Umbilical cord (tissue), 2 donors: ENCODE data around the gene CD3E. TPM values are rescaled to one million over a fixed set of nuclear protein-coding genes. Genes with fewer than 3 reads are reported as not detected.

ENCODE experiments used
- DNase-seq: peaks from one replicate; pipeline ENCODE4 v3.0.0-alpha.2; 2015; ENCODE audit warnings: low spot score
- total RNA-seq: library from RNA; depleted of rRNA; stranded (reverse); fragments of >200 nt; gene quantifications from one replicate; pipeline ENCODE4 v1.2.3, GENCODE V29; 2014; ENCODE audit warnings: low replicate concordance; ENCODE audit not compliant: insufficient read depth

CD3E gene
- total RNA-seq, 1 donor from 2014 or later: not detected

DNA sequence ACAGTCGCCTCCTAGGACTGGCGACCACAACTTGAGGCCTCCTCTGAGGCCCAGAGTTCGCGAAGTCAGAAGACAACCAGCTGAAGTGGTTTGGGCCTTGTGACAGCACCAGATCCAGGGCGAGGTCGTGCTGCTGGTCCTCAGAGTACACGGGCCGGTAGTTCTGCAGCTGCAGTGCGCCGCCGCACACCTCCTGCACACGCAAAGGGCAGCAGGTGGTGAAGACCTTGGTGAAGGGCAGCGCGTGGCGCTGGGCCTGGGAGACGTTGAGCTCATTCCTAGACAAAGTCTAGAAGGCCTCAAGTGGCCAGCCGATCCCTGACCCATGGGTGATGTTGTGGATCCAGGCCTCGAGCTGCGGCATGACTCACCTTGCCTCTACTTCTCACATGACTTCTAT lies 18.2 kb downstream of the CD3E start:
- no peak for DNase-seq

DNA sequence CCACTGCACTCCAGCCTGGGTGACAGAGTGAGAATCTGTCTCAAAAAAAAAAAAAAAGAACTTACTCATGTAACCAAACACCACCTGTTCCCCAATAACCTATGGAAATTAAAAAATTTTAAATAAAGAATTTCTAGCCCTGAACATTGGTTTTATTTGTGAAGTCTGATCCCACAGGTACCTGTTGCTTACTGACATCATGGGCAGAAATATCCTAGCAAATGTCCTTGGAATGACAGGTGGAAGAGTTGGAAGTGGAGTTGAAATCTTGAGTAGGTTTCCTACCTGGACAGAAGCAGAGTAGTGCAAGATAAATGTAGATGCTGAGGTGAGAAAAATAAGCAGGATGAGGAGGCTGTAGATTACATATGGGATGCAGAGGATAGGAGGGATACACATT lies 20.8 kb downstream of the CD3E start:
- DNase-seq: no peak

DNA sequence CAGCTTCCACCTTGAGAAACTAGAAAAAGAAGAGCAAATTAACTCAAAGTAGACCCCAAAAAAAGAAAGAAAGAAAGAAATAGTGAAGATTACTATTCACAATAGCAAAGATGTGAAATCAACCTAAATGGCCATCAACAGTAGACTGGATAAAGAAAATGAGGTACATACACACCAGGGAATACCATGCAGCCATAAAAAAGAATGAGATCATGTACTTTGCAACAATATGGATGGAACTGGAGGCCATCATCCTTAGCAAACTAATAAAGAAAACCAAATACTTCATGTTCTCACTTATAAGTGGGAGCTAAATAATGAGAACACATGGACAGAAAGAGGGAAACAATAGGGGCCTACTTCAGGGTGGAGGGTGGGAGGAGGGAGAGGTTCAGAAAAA lies 24.2 kb downstream of the CD3E start:
- DNase-seq: no peak

DNA sequence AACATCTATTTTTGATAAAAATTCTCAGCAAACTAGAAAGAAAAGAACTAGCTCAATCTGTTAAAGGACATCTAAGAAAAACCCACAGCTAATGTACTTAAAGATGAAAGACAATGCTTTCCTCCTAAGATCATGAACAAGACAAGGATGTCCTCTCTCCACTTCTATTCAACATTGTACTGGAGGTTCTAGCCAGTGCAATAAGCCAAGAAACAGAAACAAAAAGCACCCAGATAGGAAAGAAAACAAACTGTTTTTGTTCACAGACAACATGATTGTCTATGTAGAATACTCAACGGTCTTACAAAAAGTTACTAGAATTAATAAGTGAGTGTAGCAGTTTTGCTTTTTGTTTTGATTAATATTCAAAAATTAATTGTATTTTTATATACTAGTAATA lies 30.2 kb downstream of the CD3E start:
- DNase-seq: no peak

DNA sequence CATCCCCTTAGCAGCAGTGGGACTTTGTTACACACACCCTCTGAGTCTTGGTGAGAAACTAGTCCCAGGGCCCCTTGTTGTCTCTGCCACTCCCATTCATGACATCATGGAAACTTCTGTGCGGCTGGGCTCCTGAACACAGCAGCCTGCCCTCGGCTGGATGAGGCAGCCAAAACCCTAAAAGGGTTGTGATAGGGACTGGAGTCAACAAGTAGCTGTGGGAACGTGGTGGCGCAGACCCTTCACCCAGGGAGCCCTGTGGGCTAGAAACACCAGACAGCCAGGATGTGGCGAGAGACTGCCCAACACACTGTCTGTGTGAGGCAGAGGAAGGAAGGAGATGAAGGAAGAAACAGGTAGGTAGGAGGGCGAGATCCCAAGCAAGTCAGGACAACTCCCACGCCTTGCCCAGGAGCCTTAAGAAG lies 34.1 kb downstream of the CD3E start:
- no peak for DNase-seq

DNA sequence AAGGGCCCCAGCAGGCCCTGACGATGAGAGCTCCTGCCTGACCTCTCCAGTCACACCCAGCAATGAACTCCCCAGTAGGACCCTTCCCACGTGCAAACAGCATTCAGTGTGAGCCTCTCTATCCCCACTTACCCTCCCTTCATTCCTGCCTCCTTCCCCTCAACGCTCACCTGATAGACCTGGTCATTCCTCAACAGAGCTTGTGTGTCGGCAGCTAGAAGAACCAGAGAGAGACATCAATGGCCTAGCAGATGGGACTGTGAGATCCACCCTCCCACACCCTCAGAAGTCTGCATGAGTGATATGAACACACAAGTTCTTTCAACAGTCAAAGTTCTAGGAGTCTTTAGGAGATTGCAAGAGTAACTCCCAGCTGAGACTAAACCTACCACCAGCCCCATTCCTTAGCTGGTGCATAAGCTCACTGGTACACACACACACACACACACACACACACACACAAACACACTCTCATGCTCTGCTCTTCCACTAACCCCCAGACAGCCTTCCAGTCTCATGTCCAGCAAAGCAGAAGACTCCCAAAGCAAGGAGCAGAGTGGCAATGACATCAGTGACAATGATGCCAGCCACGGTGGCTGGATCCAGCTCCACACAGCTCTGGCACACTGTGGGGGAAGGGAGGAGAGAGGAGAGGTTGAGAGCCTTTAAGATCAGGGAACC lies 34.9 kb downstream of the CD3E start:
- no peak for DNase-seq

DNA sequence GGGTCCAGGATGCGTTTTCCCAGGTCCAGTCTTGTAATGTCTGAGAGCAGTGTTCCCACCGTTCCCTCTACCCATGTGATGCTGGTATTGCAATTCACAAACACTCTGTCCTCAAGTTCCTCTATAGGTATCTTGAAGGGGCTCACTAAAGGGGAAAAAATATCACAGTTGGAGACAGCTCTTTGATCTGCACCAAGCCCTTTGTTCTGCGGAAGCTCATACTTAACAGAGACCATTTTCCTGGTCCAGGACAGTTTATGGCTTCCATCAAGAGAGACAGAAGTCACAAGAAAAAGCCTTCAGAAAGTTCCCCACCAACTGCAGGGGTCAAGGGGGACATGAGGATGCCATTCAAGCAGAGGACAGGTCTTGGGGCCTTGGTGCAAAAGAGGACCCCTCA lies 35.9 kb downstream of the CD3E start:
- no peak for DNase-seq

DNA sequence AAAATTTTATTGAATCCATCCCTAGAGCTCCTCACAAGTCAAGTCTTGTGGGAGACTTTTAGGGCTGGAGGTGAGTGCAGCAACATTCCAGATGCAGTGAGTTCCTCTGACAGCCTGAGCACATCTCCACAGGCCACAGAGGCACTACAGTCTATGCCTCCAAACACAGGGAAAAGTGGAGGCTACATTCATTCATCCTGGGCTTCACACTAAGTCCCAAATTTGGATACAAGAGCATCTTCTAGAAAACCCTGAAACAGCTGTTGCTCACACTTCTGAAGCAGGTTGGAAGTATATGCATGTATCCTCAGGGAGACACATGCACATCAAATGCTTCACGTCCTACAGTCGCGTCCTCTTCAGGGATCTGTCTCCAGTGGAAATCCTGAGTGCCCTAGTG lies 36.7 kb downstream of the CD3E start:
- no peak for DNase-seq

DNA sequence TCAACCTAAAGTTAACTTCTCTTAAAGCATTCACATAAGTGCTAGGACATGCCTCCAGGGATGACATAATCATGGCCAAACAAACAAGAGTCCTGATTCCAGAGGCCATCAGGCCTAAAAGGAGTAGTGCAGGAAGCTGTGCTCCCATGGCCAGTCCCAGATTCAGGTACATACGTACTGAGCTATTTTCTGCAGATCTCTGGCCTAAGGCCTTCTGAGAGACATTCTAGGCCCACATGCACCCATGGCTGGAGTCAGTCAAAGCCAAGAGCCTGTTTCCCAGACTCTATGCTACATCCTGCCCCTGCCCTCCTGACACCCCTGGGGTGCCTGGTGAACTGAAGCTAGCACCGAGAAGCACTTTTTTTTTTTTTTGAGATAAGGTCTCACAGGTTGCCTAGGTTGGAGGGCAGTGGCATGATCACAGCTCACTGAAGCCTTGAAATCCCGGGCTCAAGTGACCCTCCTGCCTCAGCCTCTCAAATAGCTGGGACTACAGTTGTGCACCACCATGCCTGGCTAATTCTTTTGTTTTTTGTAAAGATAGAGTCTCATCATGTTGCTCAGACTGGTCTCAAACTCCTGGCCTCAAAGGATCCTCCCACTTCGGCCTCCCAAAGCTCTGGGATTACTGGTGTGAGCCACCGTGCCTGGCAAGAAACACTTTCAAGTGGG lies 37.4 kb downstream of the CD3E start:
- no peak for DNase-seq

DNA sequence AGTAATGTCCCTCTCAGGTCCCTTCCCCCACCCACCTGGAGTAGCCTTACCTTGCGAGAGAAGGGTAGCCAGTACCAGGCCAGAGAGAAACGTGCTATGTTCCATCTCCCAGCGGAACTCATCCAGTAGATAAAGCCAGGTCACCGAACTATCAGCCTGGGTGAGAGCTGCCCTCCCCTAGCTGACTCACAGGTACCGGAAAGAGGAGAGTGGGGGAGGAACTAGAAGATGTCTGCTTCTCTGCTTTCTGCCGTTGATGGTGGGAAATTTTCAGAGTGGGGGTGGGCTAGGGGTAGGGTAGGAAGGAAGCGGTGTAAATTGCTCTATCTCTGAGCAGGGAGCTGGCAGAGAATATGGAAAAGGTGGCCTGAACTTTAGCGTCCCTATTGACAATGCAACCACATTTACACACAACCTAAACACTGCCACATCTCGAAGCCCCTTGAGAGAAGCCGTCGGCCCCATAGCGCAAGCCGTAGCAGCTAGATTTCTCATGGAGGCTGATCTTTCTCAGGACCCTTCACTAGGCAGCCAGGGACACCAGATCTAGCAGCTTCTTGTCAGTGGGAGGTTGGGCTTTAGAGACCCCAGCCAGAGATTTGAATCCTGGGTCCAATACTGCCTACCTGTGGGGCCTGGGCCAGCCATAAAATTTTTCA lies 38.1 kb downstream of the CD3E start, which contains the start of gene CD3D:
CD3D (minus strand) TSS at position 203 of the 659 bp plus-strand sequence; CDS start at position 105, 98 bp downstream.
- no peak for DNase-seq

DNA sequence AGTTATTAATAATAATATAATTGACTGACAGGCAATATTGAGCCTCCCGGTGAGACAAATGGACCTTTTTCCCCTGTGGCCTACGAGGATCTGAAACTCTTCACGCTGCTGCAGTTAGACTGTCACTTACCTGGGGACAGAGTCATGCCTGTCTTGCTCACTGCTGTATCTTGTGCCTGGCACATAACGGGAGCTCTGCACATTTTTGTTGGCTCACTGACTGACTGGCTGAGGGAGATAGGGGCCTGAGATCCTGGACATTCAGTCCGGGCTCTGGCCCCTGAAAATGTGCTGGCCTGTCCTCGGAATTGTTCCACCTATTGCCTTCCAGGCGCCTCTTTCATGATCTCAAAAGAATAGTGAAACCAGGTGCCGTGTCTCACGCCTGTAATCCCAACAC lies 38.7 kb downstream of the CD3E start:
- DNase-seq: no peak

DNA sequence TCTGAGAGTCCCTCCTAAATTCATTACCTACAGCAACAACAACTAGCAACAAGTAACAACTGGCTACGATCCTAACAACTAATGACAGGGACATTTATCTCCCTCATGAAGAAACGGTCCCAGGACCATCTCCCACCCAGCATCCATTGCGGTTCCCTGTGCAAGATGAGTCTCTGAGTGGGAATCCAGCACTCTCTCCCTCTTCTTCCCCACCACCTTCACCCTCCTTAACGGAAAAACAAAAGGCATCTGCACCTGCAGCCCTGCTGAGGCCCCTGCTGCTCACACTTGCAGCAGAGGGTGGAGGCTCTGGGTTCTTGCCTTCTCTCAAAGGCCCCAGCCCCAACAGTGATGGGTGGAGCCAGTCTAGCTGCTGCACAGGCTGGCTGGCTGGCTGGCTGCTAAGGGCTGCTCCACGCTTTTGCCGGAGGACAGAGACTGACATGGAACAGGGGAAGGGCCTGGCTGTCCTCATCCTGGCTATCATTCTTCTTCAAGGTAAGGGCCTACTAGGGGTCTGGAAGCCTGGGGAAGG lies 39.5 kb downstream of the CD3E start, which contains the start of gene CD3G:
CD3G (plus strand) TSS at position 364 of the 535 bp plus-strand sequence; CDS start at position 444, 80 bp downstream.
- no peak for DNase-seq

DNA sequence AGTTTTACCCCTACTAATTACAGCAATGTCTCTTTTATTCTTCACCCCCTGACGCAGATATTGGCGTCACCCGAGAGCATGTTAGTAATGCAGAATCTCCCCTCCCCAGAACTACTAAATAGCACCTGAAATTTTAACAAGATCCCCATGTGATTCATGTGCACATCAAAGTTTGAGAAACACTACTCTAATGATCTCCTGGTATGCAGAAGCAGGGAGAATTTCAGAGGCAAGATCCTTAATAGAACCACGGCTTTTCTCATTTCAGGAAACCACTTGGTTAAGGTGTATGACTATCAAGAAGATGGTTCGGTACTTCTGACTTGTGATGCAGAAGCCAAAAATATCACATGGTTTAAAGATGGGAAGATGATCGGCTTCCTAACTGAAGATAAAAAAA lies 44.9 kb downstream of the CD3E start:
- DNase-seq: no peak

DNA sequence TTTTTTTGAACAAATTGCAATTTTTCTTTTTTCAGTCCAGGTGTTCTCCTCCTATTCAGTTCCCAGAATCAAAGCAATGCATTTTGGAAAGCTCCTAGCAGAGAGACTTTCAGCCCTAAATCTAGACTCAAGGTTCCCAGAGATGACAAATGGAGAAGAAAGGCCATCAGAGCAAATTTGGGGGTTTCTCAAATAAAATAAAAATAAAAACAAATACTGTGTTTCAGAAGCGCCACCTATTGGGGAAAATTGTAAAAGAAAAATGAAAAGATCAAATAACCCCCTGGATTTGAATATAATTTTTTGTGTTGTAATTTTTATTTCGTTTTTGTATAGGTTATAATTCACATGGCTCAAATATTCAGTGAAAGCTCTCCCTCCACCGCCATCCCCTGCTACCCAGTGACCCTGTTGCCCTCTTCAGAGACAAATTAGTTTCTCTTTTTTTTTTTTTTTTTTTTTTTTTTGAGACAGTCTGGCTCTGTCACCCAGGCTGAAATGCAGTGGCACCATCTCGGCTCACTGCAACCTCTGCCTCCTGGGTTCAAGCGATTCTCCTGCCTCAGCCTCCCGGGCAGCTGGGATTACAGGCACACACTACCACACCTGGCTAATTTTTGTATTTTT lies 48.7 kb downstream of the CD3E start:
- peak; percentile 32 for DNase-seq

DNA sequence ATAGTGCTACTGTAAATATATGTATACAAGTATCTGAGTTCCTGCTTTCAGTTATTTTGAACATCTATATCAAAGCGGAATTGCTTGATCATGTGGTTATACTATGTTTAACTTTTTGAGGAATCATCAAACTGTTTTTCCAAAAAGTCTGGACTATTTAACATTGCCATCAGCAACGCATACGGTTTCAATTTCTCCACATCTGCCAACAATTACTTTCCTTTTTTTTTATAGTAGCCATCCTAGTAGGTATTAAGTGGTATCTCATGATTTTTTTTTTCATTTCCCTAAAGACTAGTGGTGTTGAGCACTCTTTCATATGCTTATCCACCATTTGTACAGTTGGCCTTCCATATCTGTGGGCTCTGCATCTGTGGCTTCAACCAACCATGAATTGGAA lies 53.5 kb downstream of the CD3E start:
- no peak for DNase-seq

DNA sequence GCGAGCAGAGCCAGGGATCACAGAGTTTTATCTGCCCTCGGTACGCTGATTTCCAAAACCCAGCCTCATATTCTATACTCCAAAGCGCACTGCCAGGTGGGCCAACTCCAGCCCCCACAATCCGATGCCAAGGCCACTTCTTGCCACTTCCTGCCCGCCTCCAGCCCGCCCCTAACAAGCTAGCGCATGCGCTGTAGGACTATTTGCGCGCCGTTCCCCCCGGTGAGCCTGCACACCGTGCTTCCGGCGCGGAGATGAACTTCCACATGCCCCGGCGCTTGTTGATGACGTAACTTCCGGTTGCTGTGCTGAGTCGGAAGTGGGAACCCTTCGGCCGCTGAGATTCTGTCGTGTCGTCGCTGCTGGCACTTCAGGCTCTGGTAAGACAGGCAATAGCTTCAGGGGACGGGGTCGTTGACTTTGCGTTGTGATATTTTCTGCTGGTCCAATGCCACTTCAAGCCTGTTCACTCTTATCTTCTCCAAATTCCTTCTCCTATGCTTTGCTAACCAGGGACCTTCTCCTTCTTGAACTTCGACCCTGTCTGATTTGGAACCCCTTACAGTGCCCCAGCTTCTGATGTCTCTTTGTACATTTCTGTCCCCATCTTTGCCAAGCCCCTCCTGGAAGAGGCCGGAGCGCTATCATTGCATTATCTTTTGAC lies 54.9 kb downstream of the CD3E start, which contains the start of gene UBE4A:
UBE4A (plus strand) TSS at position 306 of the 664 bp plus-strand sequence. CDS start 5,481 bp downstream, outside the sequence.
- peak; percentile 95 for DNase-seq

DNA sequence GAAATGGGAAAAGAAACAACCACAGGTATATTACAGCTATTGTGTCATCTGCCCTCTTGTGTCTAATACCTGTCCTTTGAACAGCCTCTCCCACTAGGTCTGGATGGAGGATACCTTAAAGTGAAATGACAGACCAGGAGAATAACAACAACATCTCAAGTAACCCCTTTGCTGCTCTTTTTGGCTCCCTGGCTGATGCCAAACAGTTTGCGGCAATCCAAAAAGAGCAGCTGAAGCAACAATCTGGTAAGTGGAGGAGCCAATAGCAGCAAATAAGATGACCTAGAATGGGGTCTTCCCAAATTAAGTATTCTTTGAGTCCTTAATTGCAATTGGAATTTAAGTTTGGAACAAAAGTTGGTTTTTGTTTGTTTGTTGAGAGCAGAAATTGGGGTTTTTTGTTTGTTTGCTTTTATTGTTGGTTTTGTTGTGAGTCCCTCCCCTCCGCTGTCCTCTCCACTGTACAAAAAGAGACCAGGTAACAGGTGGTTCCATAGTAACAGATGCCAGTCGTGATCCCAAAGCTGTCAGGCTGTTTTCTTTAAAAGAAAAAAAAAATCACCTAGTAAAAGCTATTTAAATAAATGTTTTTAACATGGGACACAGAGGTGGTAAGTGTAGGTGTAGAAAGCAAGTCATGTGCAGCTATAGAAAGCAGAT lies 60.6 kb downstream of the CD3E start:
- no peak for DNase-seq
